Measurements from ENCODE around the gene SLC25A19. TPM values are rescaled to one million over a fixed set of nuclear protein-coding genes. Genes with fewer than 3 reads are reported as not detected.

The SLC25A19 gene
- total and polyA plus RNA-seq, 9 of the 15 experiments (the other 6 are each of a cell fraction or from before 2014, with no cell fraction given), result 33.4 to 76.6 (median 55.3) TPM

DNA sequence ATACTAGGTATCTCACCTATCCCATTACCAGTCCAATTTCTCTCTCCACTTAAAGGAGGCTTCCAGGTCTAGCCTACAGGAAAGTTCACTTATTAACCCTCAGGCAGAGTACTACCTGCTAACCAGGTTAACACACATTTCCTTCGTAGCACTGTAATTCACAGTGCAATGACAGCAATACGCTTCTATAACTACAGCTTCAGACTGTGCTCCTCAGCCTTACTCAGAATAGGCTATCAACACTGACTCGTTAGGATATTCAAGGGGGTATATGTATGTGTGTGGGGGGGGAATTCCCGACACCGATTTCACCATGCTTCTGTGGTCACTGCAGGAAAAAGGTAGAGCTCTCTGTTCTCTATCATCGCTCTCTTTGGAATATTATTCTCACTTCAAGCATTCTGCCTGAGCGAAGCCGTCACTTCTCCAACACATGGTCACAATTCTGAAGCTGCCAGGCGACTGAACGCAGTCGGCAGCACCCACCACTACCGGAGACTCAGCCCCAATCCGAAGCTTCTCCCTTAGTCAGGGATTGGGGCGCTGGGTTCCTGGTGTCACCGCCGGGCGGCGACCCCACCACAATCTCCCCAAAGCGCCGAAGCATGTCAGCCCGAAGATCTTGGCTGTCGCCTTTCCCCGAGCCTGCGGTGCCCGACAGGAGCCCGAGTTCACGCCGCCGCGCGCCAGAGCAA is 28.4 kb downstream of the SLC25A19 start (continued):
- TF ChIP-seq ZNF584 (CRISPR knock-in tag; IDR thresholded peaks at IDR 0.05; ENCODE audit: low read depth) (no peak), MYNN (IDR thresholded peaks at IDR 0.05) (no peak), MYNN (CRISPR knock-in tag; IDR thresholded peaks at IDR 0.05) (no peak), NR2C1 (IDR thresholded peaks at IDR 0.05) (no peak), NR2C1 (tag; IDR thresholded peaks at IDR 0.05) (no peak), TRIM28 (IDR thresholded peaks at IDR 0.05) (no peak), SRSF1 (IDR thresholded peaks at IDR 0.05; ENCODE audit: low read depth, low read length) (no peak), MCM7 (IDR thresholded peaks at IDR 0.05) (no peak), TSC22D4 (tag; IDR thresholded peaks at IDR 0.05) (no peak), ETV6 (IDR thresholded peaks at IDR 0.05; ENCODE audit: borderline replicate concordance in 1 of 2, low read depth in 2 of 2, low read length in 1 of 2) (no peak), ETV6 (CRISPR knock-in tag; IDR thresholded peaks at IDR 0.05; ENCODE audit: borderline replicate concordance) (0 out of 2 replicates have a peak, but pooled peaks have one; percentile 21), CBX5 (IDR thresholded peaks at IDR 0.05; ENCODE audit: borderline replicate concordance, low read depth) (no peak), PHF20 (IDR thresholded peaks at IDR 0.05; ENCODE audit: partially characterized antibody) (no peak), POLR2B (IDR thresholded peaks at IDR 0.05; ENCODE audit: low read depth, partially characterized antibody) (no peak), PHF21A (IDR thresholded peaks at IDR 0.05; ENCODE audit: borderline replicate concordance, low read depth) (0 out of 2 replicates have a peak, but pooled peaks have one; percentile 23), PURB (CRISPR knock-in tag; IDR thresholded peaks at IDR 0.05; ENCODE audit: low read depth) (no peak), TEAD4 (IDR thresholded peaks at IDR 0.05; ENCODE audit: low read length) (no peak; the same call in 1 of the 2 replicates), TEAD4 (CRISPR knock-in tag; IDR thresholded peaks at IDR 0.05; ENCODE audit: borderline replicate concordance) (no peak), ESRRA (IDR thresholded peaks at IDR 0.05; ENCODE audit: borderline replicate concordance, low read depth) (no peak), LARP7 (IDR thresholded peaks at IDR 0.05) (no peak), FOXA1 (IDR thresholded peaks at IDR 0.05; ENCODE audit: borderline replicate concordance) (no peak), ZNF696 (CRISPR knock-in tag; conservative IDR thresholded peaks at IDR 0.05) (no peak)
- TF ChIP-seq, protein P1, sequence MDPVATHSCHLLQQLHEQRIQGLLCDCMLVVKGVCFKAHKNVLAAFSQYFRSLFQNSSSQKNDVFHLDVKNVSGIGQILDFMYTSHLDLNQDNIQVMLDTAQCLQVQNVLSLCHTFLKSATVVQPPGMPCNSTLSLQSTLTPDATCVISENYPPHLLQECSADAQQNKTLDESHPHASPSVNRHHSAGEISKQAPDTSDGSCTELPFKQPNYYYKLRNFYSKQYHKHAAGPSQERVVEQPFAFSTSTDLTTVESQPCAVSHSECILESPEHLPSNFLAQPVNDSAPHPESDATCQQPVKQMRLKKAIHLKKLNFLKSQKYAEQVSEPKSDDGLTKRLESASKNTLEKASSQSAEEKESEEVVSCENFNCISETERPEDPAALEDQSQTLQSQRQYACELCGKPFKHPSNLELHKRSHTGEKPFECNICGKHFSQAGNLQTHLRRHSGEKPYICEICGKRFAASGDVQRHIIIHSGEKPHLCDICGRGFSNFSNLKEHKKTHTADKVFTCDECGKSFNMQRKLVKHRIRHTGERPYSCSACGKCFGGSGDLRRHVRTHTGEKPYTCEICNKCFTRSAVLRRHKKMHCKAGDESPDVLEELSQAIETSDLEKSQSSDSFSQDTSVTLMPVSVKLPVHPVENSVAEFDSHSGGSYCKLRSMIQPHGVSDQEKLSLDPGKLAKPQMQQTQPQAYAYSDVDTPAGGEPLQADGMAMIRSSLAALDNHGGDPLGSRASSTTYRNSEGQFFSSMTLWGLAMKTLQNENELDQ (CRISPR knock-in tag; IDR thresholded peaks at IDR 0.05; ENCODE audit: borderline replicate concordance), result no peak
- TF ChIP-seq, protein P2, sequence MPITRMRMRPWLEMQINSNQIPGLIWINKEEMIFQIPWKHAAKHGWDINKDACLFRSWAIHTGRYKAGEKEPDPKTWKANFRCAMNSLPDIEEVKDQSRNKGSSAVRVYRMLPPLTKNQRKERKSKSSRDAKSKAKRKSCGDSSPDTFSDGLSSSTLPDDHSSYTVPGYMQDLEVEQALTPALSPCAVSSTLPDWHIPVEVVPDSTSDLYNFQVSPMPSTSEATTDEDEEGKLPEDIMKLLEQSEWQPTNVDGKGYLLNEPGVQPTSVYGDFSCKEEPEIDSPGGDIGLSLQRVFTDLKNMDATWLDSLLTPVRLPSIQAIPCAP (CRISPR knock-in tag; IDR thresholded peaks at IDR 0.05; ENCODE audit: borderline replicate concordance), result no peak
- TF ChIP-seq, protein P3, sequence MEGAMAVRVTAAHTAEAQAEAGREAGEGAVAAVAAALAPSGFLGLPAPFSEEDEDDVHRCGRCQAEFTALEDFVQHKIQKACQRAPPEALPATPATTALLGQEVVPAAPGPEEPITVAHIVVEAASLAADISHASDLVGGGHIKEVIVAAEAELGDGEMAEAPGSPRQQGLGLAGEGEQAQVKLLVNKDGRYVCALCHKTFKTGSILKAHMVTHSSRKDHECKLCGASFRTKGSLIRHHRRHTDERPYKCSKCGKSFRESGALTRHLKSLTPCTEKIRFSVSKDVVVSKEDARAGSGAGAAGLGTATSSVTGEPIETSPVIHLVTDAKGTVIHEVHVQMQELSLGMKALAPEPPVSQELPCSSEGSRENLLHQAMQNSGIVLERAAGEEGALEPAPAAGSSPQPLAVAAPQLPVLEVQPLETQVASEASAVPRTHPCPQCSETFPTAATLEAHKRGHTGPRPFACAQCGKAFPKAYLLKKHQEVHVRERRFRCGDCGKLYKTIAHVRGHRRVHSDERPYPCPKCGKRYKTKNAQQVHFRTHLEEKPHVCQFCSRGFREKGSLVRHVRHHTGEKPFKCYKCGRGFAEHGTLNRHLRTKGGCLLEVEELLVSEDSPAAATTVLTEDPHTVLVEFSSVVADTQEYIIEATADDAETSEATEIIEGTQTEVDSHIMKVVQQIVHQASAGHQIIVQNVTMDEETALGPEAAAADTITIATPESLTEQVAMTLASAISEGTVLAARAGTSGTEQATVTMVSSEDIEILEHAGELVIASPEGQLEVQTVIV (CRISPR knock-in tag; IDR thresholded peaks at IDR 0.05; ENCODE audit: borderline replicate concordance), result no peak
